K562 (cell line): ENCODE results near the gene LRRC8E. TPM values are rescaled to one million over a fixed set of nuclear protein-coding genes. Genes with fewer than 3 reads are reported as not detected.

ENCODE experiments used
- ATAC-seq: fragments of 200-7000 bp; cut with Tn5 transposase; 3 replicates; pipeline ENCODE4 v1.9.1; 2020; ENCODE audit warnings: moderate library complexity
- BruUV-seq: library from RNA; stranded (reverse); fragments of 400-500 nt; replicated peaks from 2 replicates; lab custom pipeline; 2021; lab: Mats Ljungman, UMichigan
- CTCF ChIA-PET: fragments of 300-600 bp; formaldehyde crosslinking; extraction: SDS; loops from one replicate; lab custom pipeline; 2021; ENCODE audit warnings: low intra/inter-chr PET ratio; lab: Yijun Ruan, JAX
- POLR2A ChIA-PET: fragments of 300-600, 350-650 bp; sonication (Branson Sonifier 250); formaldehyde crosslinking; extraction: SDS; loops from one replicate; lab custom pipeline; 2021; ENCODE audit warnings: antibody characterized with exemption, inconsistent platforms; lab: Yijun Ruan, JAX
- DNase-seq, 4 experiments: peaks; one replicate each; pipeline versions ENCODE4 v3.0.0 to v3.0.0-alpha.2; 2011 to 2018; ENCODE audit warnings: low spot score in 3 of 4, mixed read lengths in 3 of 4; ENCODE audit errors: extremely low read depth in 1 of 4
- FAIRE-seq: peaks from 2 replicates; lab custom pipeline; 2011; peaks lifted over from hg19 to GRCh38; lab: Jason Lieb, UNC
- H2AFZ ChIP-seq: 2 replicates; pipeline ENCODE4 v1.6.0; 2011; ENCODE audit warnings: low read depth, low read length, control low read depth, inconsistent platforms
- H3K27ac ChIP-seq: fragments of 200-600 bp; 3 replicates; pipeline ENCODE4 v1.8.0; 2011; ENCODE audit warnings: low read depth, mild to moderate bottlenecking, control low read depth, inconsistent platforms, low read length, moderate library complexity, mixed read lengths; ENCODE audit errors: extremely low read depth
- H3K27me3 ChIP-seq, 2 experiments: fragments of 300-600 bp in 1 of 2; 2 replicates in 1 of 2; 3 replicates in 1 of 2; pipeline versions ENCODE4 v1.6.0 to v1.8.0; 2011; ENCODE audit warnings: inconsistent platforms in 2 of 2, low read length in 2 of 2, mild to moderate bottlenecking in 1 of 2, mixed read lengths in 1 of 2, moderate library complexity in 1 of 2; ENCODE audit not compliant: control insufficient read depth in 2 of 2, insufficient read depth in 2 of 2
- H3K36me3 ChIP-seq: fragments of 300-600 bp; 3 replicates; pipeline ENCODE4 v1.8.0; 2011; ENCODE audit warnings: mild to moderate bottlenecking, low read length, inconsistent platforms; ENCODE audit not compliant: control insufficient read depth, insufficient read depth
- H3K4me1 ChIP-seq, 2 experiments: fragments of 200-600 bp in 1 of 2; replicated peaks in 1 of 2; 2 replicates in 1 of 2; 3 replicates in 1 of 2; pipeline versions ENCODE4 v1.5.1 to v1.8.0; 2011; ENCODE audit warnings: inconsistent platforms in 2 of 2, low read length in 2 of 2, mild to moderate bottlenecking in 1 of 2, mixed read lengths in 1 of 2, moderate library complexity in 1 of 2; ENCODE audit not compliant: control insufficient read depth in 2 of 2, insufficient read depth in 2 of 2
- H3K4me2 ChIP-seq: 2 replicates; pipeline ENCODE4 v1.6.1; 2011; ENCODE audit warnings: low read length, control low read depth, inconsistent platforms, mixed read lengths; ENCODE audit not compliant: insufficient read depth
- H3K4me3 ChIP-seq: fragments of 200-600 bp; sonication (generic), shearing (Covaris generic); 2 replicates; pipeline ENCODE4 v1.5.1; 2016; ENCODE audit warnings: control low read depth, inconsistent platforms
- H3K79me2 ChIP-seq: fragments of 200-600 bp; 3 replicates; pipeline ENCODE4 v1.8.0; 2011; ENCODE audit warnings: low read length, inconsistent platforms; ENCODE audit not compliant: control insufficient read depth, insufficient read depth
- H3K9ac ChIP-seq, 2 experiments: 2 replicates each; pipeline versions ENCODE4 v1.6.0 to v1.6.1; 2011; ENCODE audit warnings: low read depth in 2 of 2, low read length in 2 of 2, control low read depth in 1 of 2, inconsistent platforms in 1 of 2, mild to moderate bottlenecking in 1 of 2, mixed read lengths in 1 of 2; ENCODE audit not compliant: insufficient read depth in 1 of 2
- H3K9me1 ChIP-seq: one replicate; pipeline ENCODE4 v1.6.0; 2011; ENCODE audit warnings: inconsistent platforms, mild to moderate bottlenecking, low read length, moderate library complexity; ENCODE audit not compliant: control insufficient read depth, insufficient read depth
- H3K9me3 ChIP-seq: replicated peaks from 2 replicates; pipeline ENCODE4 v1.5.1; 2011; ENCODE audit warnings: low read depth, low read length, inconsistent platforms; ENCODE audit not compliant: control insufficient read depth, insufficient read depth
- H4K20me1 ChIP-seq: replicated peaks from 2 replicates; pipeline ENCODE4 v1.6.1; 2011; ENCODE audit warnings: low read length, inconsistent platforms, mixed read lengths; ENCODE audit not compliant: control insufficient read depth, insufficient read depth
- CHD2 ChIP-seq: IDR thresholded peaks from 2 replicates; pipeline ENCODE4 v1.6.1; 2011; ENCODE audit warnings: low read depth, low read length
- EHMT2 ChIP-seq: fragments of 450-650 bp; IDR thresholded peaks from 2 replicates; pipeline ENCODE4 v1.6.1; 2018; ENCODE audit warnings: antibody characterized with exemption
- FOS ChIP-seq: IDR thresholded peaks from 3 replicates; pipeline ENCODE4 v1.6.1; 2011; ENCODE audit not compliant: insufficient read length; ENCODE audit errors: extremely low read depth
- MLLT1 ChIP-seq, 2 experiments: fragments of 450-650 bp; IDR thresholded peaks; 2 replicates each; pipeline ENCODE4 v1.6.1; 2016
- PPARD ChIP-seq: fragments of 250-450 bp; sonication (Bioruptor Pico); IDR thresholded peaks from 2 replicates; pipeline ENCODE4 v1.8.0; 2022; ENCODE audit warnings: inconsistent platforms, mild to moderate bottlenecking, moderate library complexity
- RFX1 ChIP-seq: fragments of 450-650 bp; IDR thresholded peaks from 2 replicates; pipeline ENCODE4 v1.6.1; 2016; ENCODE audit warnings: mild to moderate bottlenecking, moderate library complexity
- SPI1 ChIP-seq: IDR thresholded peaks from 2 replicates; pipeline ENCODE4 v1.6.1; 2011; ENCODE audit warnings: low read depth, low read length, control low read depth, borderline replicate concordance
- TFAP4 ChIP-seq: sonication (generic); formaldehyde crosslinking; IDR thresholded peaks from 2 replicates; pipeline ENCODE4 v1.8.0; 2022; ENCODE audit warnings: missing genetic modification reagents, mild to moderate bottlenecking, moderate library complexity, borderline replicate concordance
- ZBTB40 ChIP-seq, 2 experiments: fragments of 450-650 bp in 1 of 2; sonication (generic) in 1 of 2; formaldehyde crosslinking in 1 of 2; IDR thresholded peaks; 2 replicates each; pipeline versions ENCODE4 v1.7.1 to v1.9.0; 2016 to 2022; ENCODE audit warnings: inconsistent platforms in 1 of 2, mild to moderate bottlenecking in 1 of 2, missing genetic modification reagents in 1 of 2
- ZEB2 ChIP-seq: fragments of 450-650 bp; IDR thresholded peaks from 2 replicates; pipeline ENCODE4 v1.6.1; 2016
- WGBS: fragments of 100-300 bp; shearing (Covaris generic); methylation state at CpG from one replicate; pipeline ENCODE4 v1.1.6; 2016; ENCODE audit warnings: low coverage, mixed read lengths; ENCODE audit not compliant: insufficient coverage; ENCODE audit errors: missing lambda C conversion rate; 5-methylcytosine and 5-hydroxymethylcytosine counted together
- in situ Hi-C: fragments of 300-500 bp; cut with MboI; formaldehyde crosslinking; loops from 4 replicates; pipeline ENCODE4 v1.15.0; 2018; ENCODE audit warnings: inconsistent platforms, mixed read lengths
- intact Hi-C: fragments of 100-400 bp; cut with micrococcal nuclease; formaldehyde crosslinking; loops from 2 replicates; pipeline ENCODE4 v1.14.2; 2022
- polyA plus RNA-seq, 8 experiments: library from polyadenylated mRNA; depleted of rRNA in 4 of 8; stranded (reverse) in 5 of 8; unstranded in 3 of 8; fragments of >200 nt; fragmentation: Nextera tagmentation in 2 of 8; fragmentation: Illumina TruSeq in 1 of 8; extraction: Ambion mirVana in 2 of 8; extraction: Trizol in 1 of 8; gene quantifications; 2 replicates each; pipeline versions ENCODE4 v1.2.1 to v1.2.3, GENCODE V29; 2011 to 2014; ENCODE audit warnings: inconsistent platforms in 1 of 8, missing spikeins in 1 of 8
- total RNA-seq, 7 experiments: library from RNA; depleted of rRNA in 6 of 7; stranded (reverse); fragments of >200 nt in 6 of 7; fragmentation: Illumina TruSeq in 2 of 7; extraction: Trizol in 2 of 7; gene quantifications; 2 replicates each; pipeline versions ENCODE4 v1.2.1 to v1.2.3, GENCODE V29; 2011 to 2021; ENCODE audit warnings: low replicate concordance in 1 of 7

LRRC8E gene
- total and polyA plus RNA-seq, 9 of the 15 experiments (the other 6 are each of a cell fraction or from before 2014, with no cell fraction given): 0.08 to 5.7 (median 3.5) TPM; not detected in 1

- peak overlapping the region; percentile 93 for H2AFZ ChIP-seq
- 65% methylated on average over 11 of the region's 16 CpGs for WGBS
- ATAC-seq (peak; percentile 12; the same call in 2 of the 3 replicates), DNase-seq (no peak), FAIRE-seq (no peak)
- H3K36me3 ChIP-seq: no peaks in the 10 kb centered on the region
- ChIA-PET POLR2A (interaction anchor here (0.9 to 8.2 kb wide), 4 partner anchors 8 to 56 kb away, joined by 5 to 72 read pairs (median 6); partner anchors contain the start of genes MAP2K7 and TIMM44), CTCF (no interaction called here)
- intact Hi-C loops: no loop called here
- H3K27ac ChIP-seq: peak overlapping the region; percentile 61; the same call in 1 of the 3 replicates
- no peaks in the 10 kb centered on the region for H4K20me1 ChIP-seq
- BruUV-seq: no TSS peak
- in situ Hi-C loops: no loop called here
- H3K9me3 ChIP-seq: no peaks in the 10 kb centered on the region
- peak overlapping the region; percentile 65 for H3K4me3 ChIP-seq
- peaks cover 10 to 35% of the 10 kb centered on the region in 2 experiments for H3K4me1 ChIP-seq
- H3K79me2 ChIP-seq: peaks cover 5% of the 10 kb centered on the region; the same call in 2 of the 3 replicates
- H3K9ac ChIP-seq: peak overlapping the region; percentile 73 to 94; a peak in 3 of 4 replicates
- H3K27me3 ChIP-seq: no peaks in the 10 kb centered on the region
- no peaks in the 10 kb centered on the region for H3K9me1 ChIP-seq
- peak overlapping the region; percentile 82 for H3K4me2 ChIP-seq
- TF ChIP-seq EHMT2: no peak
- TF ChIP-seq CHD2: no peak
- TF ChIP-seq PPARD (CRISPR knock-in tag): no peak
- TF ChIP-seq SPI1: peak; percentile 100
- TF ChIP-seq RFX1: no peak
- TF ChIP-seq MLLT1 (IDR thresholded peaks at IDR 0.05): no peak
- TF ChIP-seq ZEB2: peak; percentile 52; the same call in 1 of the 2 replicates
- no peak for TF ChIP-seq FOS
- no peak for TF ChIP-seq ZBTB40 (IDR thresholded peaks at IDR 0.05)
- TF ChIP-seq ZBTB40 (CRISPR knock-in tag; IDR thresholded peaks at IDR 0.05): no peak
- no peak for TF ChIP-seq TFAP4
Measured at GRCh38 chr19:7887408-7888144, 734 bp upstream of the LRRC8E start.
